Measurements from ENCODE around the gene CTNNBIP1. TPM values are rescaled to one million over a fixed set of nuclear protein-coding genes. Genes with fewer than 3 reads are reported as not detected.

Gene CTNNBIP1
- total and polyA plus RNA-seq, 2 of the 8 experiments (the other 6 are each of a cell fraction or from before 2014, with no cell fraction given) = 40.9 to 46.6 TPM

DNA sequence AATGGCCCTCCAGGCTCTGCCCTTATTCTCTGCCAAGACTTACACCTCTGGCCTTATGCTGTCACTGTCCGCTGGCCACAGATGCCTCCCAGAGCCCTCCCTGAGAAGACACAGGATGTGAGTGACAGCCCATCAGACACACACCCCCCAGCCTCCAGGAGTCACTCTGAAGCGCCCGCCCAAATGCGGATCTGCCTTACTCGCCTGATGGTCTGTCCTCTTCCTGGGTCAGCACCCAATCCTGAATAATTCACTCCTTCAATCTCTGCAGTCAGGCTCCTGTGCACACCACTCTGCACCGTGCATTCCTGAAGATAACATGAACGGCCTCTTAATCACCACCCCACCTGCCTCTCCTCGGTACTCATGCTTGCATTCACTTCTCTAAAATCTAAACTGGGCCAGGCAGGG is 101.0 kb downstream of the CTNNBIP1 start:
- no peak for DNase-seq (ENCODE audit: low read depth in 1 of 2, low spot score in 2 of 2)

More for the DNA sequence above, 101.0 kb downstream of the CTNNBIP1 start:
- no peak overlapping the region for H2AFZ ChIP-seq (ENCODE audit: low read length)
- no peak overlapping the region for H3K4me3 ChIP-seq (ENCODE audit: extremely low read depth in 1 of 4, insufficient read depth in 2 of 4, low read depth in 3 of 4, low read length in 4 of 4)
- H2BK20ac ChIP-seq (ENCODE audit: low read length) = no peak overlapping the region
- H2BK120ac ChIP-seq (replicated peaks; ENCODE audit: low read depth, low read length) = no peak overlapping the region
- H3K79me2 ChIP-seq (ENCODE audit: control insufficient read depth in 1 of 2, insufficient read depth in 2 of 2, low read length in 2 of 2) = peaks cover 17 to 95% of the 10 kb centered on the region in 2 experiments
- H3K23me2 ChIP-seq (ENCODE audit: low read depth, low read length) = no peaks in the 10 kb centered on the region
- no peak overlapping the region for H3K18ac ChIP-seq (ENCODE audit: extremely low read depth, low read length)
- no peaks in the 10 kb centered on the region for H3K9me3 ChIP-seq (ENCODE audit: insufficient read depth in 2 of 2, low read depth in 1 of 2, low read length in 1 of 2)
- no peak overlapping the region for H2AK5ac ChIP-seq (ENCODE audit: low read depth, low read length)
- no peaks in the 10 kb centered on the region for H3K27me3 ChIP-seq (replicated peaks in 1 of 4; ENCODE audit: control insufficient read depth in 3 of 4, extremely low read depth in 1 of 4, insufficient read depth in 3 of 4, low read length in 3 of 4)
- no peak overlapping the region for H4K91ac ChIP-seq (replicated peaks; ENCODE audit: insufficient read length, low read length)
- no peak overlapping the region for H3K56ac ChIP-seq (replicated peaks; ENCODE audit: insufficient read length, low read depth, low read length)
- ChIA-PET CTCF (ENCODE audit: partially characterized antibody) (interaction anchor here (1.0 to 1.9 kb wide), 4 partner anchors 8 to 60 kb away, joined by 3 to 6 read pairs (median 4); no protein-coding TSS in a partner anchor), POLR2A (ENCODE audit: partially characterized antibody) (interaction anchor here (0.6 kb wide), 1 partner anchor 11 kb away, joined by 3 read pairs; no protein-coding TSS in a partner anchor)
- H3K27ac ChIP-seq (ENCODE audit: low read depth, low read length) = no peak overlapping the region
- H4K5ac ChIP-seq (ENCODE audit: insufficient read length, low read depth, low read length) = no peak overlapping the region
- H2BK5ac ChIP-seq (ENCODE audit: low read depth, low read length) = no peak overlapping the region
- no peak for TF ChIP-seq RNF2 (IDR thresholded peaks at IDR 0.05; ENCODE audit: borderline replicate concordance, low read depth, low read length, missing control alignments, poor library complexity, severe bottlenecking)
- TF ChIP-seq EZH2 (IDR thresholded peaks at IDR 0.05; ENCODE audit: low read depth, low read length, severe bottlenecking) = no peak
- no peak for TF ChIP-seq SIX5 (IDR thresholded peaks at IDR 0.05; ENCODE audit: low read depth, low read length)
- no peak for TF ChIP-seq KDM4A (IDR thresholded peaks at IDR 0.05; ENCODE audit: low read depth, low read length, severe bottlenecking)
- no peak for TF ChIP-seq TBP (IDR thresholded peaks at IDR 0.05; ENCODE audit: low read depth, low read length)
- TF ChIP-seq CBX5 (IDR thresholded peaks at IDR 0.05; ENCODE audit: low read depth, low read length) = no peak
- no peak for TF ChIP-seq SP4 (IDR thresholded peaks at IDR 0.05; ENCODE audit: low read length)
- TF ChIP-seq RFX5 (IDR thresholded peaks at IDR 0.05; ENCODE audit: borderline replicate concordance, low read depth, low read length) = no peak
- no peak for TF ChIP-seq ZNF274 (IDR thresholded peaks at IDR 0.05; ENCODE audit: borderline replicate concordance, extremely low read depth, low read length)
- TF ChIP-seq BACH1 (IDR thresholded peaks at IDR 0.05; ENCODE audit: low read length) = no peak
- no peak for TF ChIP-seq FOSL1 (IDR thresholded peaks at IDR 0.05; ENCODE audit: insufficient read depth, low read depth, low read length)
- TF ChIP-seq BRCA1 (IDR thresholded peaks at IDR 0.05; ENCODE audit: low read depth, low read length) = no peak
- no peak overlapping the region for H3K23ac ChIP-seq (ENCODE audit: insufficient read length)
- H3K79me1 ChIP-seq (ENCODE audit: low read depth, low read length) = peaks cover 7% of the 10 kb centered on the region
- WGBS, 2 experiments (ENCODE audit: extremely low coverage in 1 of 2, insufficient coverage in 1 of 2, insufficient read length in 1 of 2, insufficient replicate concordance in 2 of 2, low coverage in 1 of 2, low lambda C conversion rate in 2 of 2, missing lambda C conversion rate in 1 of 2) = 87% methylated on average over 8 of the region's 8 CpGs; no CpG with 5 or more reads in 1 of the 2 experiments
- no peak for FAIRE-seq
- H3K4me2 ChIP-seq (ENCODE audit: insufficient read depth in 1 of 2, low read depth in 2 of 2, low read length in 2 of 2) = no peak overlapping the region
- H4K8ac ChIP-seq (ENCODE audit: extremely low read depth, insufficient read depth, low read length) = no peak overlapping the region
- no peak overlapping the region for H3K14ac ChIP-seq (ENCODE audit: insufficient read length)
- H2BK12ac ChIP-seq (ENCODE audit: low read depth, low read length) = no peak overlapping the region
- peaks cover 0 to 7% (median 4%) of the 10 kb centered on the region in 4 experiments; a peak in 4 of 7 replicates for H3K4me1 ChIP-seq (replicated peaks in 1 of 4; ENCODE audit: control insufficient read depth in 3 of 4, insufficient read depth in 4 of 4, low read length in 3 of 4)
- H3K4ac ChIP-seq (replicated peaks; ENCODE audit: insufficient read length, low read depth, low read length) = no peak overlapping the region
- H3K9ac ChIP-seq (replicated peaks in 1 of 4; ENCODE audit: extremely low read depth in 1 of 4, low read depth in 3 of 4, low read length in 3 of 4) = no peak overlapping the region
- peaks cover 16 to 18% of the 10 kb centered on the region in 2 experiments for H4K20me1 ChIP-seq (replicated peaks in 1 of 2; ENCODE audit: control insufficient read depth in 1 of 2, insufficient read depth in 2 of 2, low read length in 2 of 2)
- no peak overlapping the region for H2BK15ac ChIP-seq (ENCODE audit: low read length)
- no peaks in the 10 kb centered on the region for H3K36me3 ChIP-seq (ENCODE audit: control insufficient read depth in 2 of 4, insufficient read depth in 4 of 4, low read length in 3 of 4)
